Immature natural killer cell (primary cell): ENCODE measurements around the gene NTM. TPM values are rescaled to one million over a fixed set of nuclear protein-coding genes. Genes with fewer than 3 reads are reported as not detected.

ENCODE experiments used
- DNase-seq, 3 donors: peaks; one replicate each; pipeline ENCODE4 v3.0.0; 2022; ENCODE audit warnings: mixed read lengths in 1 of 3
- H3K27ac Mint-ChIP-seq, 6 donors: one replicate each; pipeline ENCODE4 v1.8.0; 2020; ENCODE audit warnings: mixed read lengths in 6 of 6, mild to moderate bottlenecking in 5 of 6, inconsistent platforms in 4 of 6, moderate library complexity in 3 of 6
- H3K27me3 Mint-ChIP-seq, 3 donors: one replicate each; pipeline ENCODE4 v1.8.0; 2020 to 2021; ENCODE audit warnings: low read depth in 3 of 3, mild to moderate bottlenecking in 3 of 3, mixed read lengths in 3 of 3, moderate library complexity in 3 of 3, inconsistent platforms in 1 of 3
- H3K36me3 Mint-ChIP-seq, 3 donors: one replicate each; pipeline ENCODE4 v1.8.0; 2020; ENCODE audit warnings: mixed read lengths in 3 of 3, inconsistent platforms in 2 of 3, mild to moderate bottlenecking in 2 of 3
- H3K4me1 Mint-ChIP-seq, 2 donors: one replicate each; pipeline ENCODE4 v1.8.0; 2020; ENCODE audit warnings: inconsistent platforms in 2 of 2, mild to moderate bottlenecking in 2 of 2, mixed read lengths in 2 of 2, moderate library complexity in 1 of 2
- H3K4me3 Mint-ChIP-seq, 5 donors: one replicate each; pipeline ENCODE4 v1.8.0; 2020; ENCODE audit warnings: mild to moderate bottlenecking in 5 of 5, mixed read lengths in 5 of 5, inconsistent platforms in 3 of 5, moderate library complexity in 3 of 5
- H3K9me3 Mint-ChIP-seq, 6 donors: one replicate each; pipeline ENCODE4 v1.8.0; 2020; ENCODE audit warnings: mild to moderate bottlenecking in 6 of 6, mixed read lengths in 6 of 6, inconsistent platforms in 4 of 6, moderate library complexity in 3 of 6
- polyA plus RNA-seq, 3 donors: library from polyadenylated mRNA; unstranded; fragments of 300-500 nt; fragmentation: Illumina TruSeq; gene quantifications; one replicate each; pipeline ENCODE4 v1.2.3, GENCODE V29; 2021

The NTM gene
- polyA plus RNA-seq, 3 donors from 2014 or later = not detected

DNA sequence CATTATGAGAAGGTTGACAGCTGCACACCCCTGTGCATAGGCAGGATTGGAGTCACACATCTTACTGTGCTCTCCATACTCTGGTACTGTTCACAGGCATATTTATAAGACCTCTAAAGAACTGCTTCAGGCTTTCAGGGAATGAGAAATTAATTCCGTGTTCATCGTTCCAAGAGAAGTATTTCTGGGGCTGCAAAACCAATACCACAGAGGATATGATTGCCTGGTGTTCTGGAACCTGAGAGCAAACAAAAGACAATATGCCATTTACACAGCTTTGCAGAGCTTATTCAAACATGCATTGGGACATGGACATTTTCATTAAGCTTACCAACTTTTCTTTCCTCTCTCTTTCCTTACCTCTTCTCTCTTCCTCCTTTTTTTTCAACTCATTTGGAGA, 388.7 kb downstream of the NTM start:
- Mint-ChIP-seq H3K4me1 (no peaks in the 10 kb centered on the region), H3K4me3 (no peak overlapping the region), H3K36me3 (no peaks in the 10 kb centered on the region), H3K9me3 (peaks cover 0 to 16% (median 2%) of the 10 kb centered on the region in 6 donors), H3K27ac (no peak overlapping the region), H3K27me3 (peaks cover 0 to 5% (median 2%) of the 10 kb centered on the region in 3 donors)
- no peak for DNase-seq

DNA sequence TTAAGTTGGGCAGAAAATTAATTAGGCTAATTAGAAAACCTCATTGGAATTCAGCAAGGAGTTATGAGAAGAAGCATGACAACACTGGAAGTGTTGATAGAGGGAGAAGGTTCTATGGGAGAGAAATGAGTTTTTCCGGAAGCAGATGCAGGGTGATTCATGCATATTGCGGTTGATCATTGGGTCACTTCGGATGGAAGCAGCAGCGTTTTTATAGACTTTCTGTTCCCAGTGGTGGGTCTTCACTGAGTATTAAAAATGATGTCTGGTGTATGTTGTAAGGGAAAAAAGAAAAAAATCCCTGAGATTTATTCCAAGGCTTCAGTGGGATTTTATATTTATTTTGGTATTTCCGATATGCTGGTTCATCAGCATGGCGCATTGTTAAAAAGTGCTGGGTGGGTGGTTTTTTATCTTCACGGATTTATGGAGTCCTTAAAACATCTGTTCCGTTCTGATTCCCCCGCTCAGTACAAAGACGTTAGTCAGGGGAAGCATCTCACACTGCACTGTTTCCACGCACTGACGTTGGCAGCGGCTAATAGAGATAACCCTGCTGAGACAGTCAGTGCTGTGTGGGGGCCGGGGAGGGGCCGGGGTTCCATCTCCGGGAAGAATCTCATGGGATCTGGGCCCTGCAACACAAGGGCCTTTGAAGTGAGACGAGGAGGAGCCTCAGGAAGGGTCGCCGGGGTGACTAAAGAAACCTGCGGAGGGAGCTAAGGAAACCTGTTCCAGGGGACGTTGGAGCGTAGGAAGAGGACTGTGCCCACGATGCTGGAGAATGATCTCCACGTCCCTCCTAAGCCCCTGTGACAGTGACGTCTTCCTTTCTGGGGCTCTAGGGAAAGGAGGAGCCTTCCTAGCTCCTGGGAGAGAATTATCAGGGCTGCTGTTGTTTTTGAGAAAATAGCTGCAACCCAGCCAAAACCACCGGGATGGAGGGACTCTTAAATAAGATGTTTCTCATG, 390.0 kb downstream of the NTM start:
- Mint-ChIP-seq H3K36me3 (no peaks in the 10 kb centered on the region), H3K27ac (no peak overlapping the region), H3K9me3 (peaks cover 0 to 16% (median 1%) of the 10 kb centered on the region in 6 donors)

DNA sequence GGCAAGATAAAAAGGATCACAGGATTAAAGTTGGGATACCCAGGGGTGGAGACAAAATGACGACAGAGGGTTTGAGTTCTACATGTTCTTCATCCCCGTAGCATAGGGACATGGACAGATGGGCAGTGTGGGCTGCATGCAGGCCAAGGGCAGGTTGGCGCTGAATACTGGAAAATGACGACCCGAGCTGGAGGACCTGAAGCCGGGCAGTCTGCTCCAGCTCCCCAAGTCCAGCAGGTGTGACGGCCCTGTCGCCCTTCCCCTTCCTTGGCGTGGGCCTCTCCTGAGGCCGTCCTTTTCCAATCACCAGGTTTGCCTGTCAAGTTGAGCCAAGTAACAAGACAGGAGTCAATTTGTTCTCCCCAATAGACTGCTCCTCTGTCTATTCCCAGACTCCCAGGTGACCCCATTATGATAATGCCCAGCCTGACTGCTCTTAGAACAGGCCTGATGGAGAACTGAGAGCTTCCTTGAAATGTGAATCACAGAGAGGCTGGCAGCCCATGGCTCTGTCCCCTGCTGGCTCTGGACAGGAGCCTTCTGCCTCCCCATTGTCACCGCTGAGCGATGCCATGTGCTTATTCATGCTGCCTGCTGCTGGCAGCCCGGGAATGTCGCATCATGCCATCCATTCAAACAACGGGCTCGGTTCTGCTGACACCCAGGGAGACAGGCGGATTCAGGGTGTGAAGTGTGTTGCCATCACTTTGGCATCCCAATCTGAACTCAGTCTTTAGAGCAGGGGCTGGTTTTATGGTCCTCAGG, 392.1 kb downstream of the NTM start:
- DNase-seq = no peak
- Mint-ChIP-seq H3K4me1 (no peaks in the 10 kb centered on the region), H3K4me3 (no peak overlapping the region), H3K9me3 (peaks cover 0 to 12% (median 3%) of the 10 kb centered on the region in 6 donors), H3K27ac (no peak overlapping the region), H3K27me3 (peaks cover 0 to 5% (median 2%) of the 10 kb centered on the region in 3 donors), H3K36me3 (no peaks in the 10 kb centered on the region)

More for the DNA sequence above, 390.0 kb downstream of the NTM start:
- peaks cover 0 to 5% (median 2%) of the 10 kb centered on the region in 3 donors for H3K27me3 Mint-ChIP-seq
- H3K4me3 Mint-ChIP-seq = no peak overlapping the region
- no peaks in the 10 kb centered on the region for H3K4me1 Mint-ChIP-seq
- DNase-seq = no peak

DNA sequence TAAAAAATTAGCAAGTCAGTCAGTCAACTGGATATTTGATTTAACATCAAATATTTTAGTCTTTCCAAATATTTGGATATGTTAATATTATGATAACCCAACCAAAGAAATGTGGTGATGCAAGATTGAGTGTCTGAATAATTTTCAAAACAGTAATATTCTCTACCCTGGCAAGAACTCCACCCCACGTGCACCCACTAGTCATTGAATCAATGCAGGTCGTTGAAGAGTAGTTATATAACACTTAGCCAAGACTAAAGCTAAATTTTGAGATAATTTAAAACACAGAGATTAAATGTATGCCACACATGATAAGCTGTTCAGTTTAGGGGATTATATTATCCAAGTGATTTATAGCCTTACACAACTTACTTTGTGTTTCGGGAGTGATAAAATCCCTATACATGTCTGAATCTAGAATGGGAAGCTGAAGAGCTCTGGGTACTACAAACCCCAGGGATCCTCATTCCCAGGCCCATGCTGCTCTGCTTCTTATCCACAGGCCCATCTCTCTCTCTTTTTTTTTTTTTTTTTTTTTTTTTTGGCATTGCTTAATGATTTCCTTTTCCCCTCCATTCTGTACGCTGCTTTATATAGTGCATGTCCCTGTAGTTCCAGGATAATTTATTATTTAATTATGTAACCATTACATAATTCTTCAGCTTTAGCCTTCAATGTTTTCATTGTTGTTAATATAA, 392.9 kb downstream of the NTM start:
- H3K4me3 Mint-ChIP-seq = no peak overlapping the region
- H3K4me1 Mint-ChIP-seq = no peaks in the 10 kb centered on the region
- peaks cover 0 to 5% (median 2%) of the 10 kb centered on the region in 3 donors for H3K27me3 Mint-ChIP-seq
- DNase-seq = no peak
- peaks cover 0 to 12% (median 3%) of the 10 kb centered on the region in 6 donors for H3K9me3 Mint-ChIP-seq
- no peaks in the 10 kb centered on the region for H3K36me3 Mint-ChIP-seq
- no peak overlapping the region for H3K27ac Mint-ChIP-seq

DNA sequence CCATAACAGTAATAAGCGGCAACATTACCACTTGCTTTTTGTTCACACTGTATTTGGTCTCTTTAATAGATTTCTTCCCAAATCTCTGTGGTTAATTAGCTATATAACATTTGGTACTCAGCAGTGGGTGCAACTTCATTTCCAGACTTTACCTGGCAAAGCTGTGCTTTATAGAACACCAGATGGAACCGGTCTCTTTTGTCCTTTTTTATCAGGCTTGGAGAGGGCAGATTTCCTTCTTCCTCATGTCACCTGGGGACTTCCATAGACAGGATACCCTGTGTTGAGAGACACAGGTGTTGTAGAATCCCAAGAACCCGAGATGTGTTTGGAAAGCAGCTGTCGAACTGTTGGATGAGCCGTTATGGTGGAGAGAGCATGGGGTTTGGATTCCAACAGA, 393.7 kb downstream of the NTM start:
- Mint-ChIP-seq H3K27me3 (peaks cover 0 to 5% (median 2%) of the 10 kb centered on the region in 3 donors), H3K4me3 (no peak overlapping the region), H3K36me3 (no peaks in the 10 kb centered on the region), H3K4me1 (no peaks in the 10 kb centered on the region), H3K9me3 (peaks cover 0 to 12% (median 3%) of the 10 kb centered on the region in 6 donors), H3K27ac (no peak overlapping the region)
- DNase-seq = no peak

DNA sequence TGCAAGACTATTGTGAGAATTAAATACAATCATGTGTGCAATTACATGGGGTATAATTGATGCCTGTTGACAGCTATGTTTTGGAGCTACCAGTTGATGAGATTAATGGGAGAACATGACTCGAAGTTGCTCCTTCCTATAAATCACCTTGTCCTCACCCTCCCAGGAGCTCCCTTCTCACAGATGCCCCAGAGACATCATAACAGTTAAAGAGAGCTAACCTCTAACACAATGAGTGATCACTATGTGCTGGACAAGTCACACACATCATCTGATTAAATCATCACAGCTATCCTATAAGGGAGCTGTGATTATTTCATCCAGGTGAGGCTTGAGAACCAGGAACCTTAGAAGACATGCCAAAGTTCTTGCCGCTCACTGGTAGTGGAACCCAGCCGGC, 394.2 kb downstream of the NTM start:
- Mint-ChIP-seq H3K27ac (no peak overlapping the region), H3K27me3 (peaks cover 0 to 5% (median 2%) of the 10 kb centered on the region in 3 donors), H3K36me3 (no peaks in the 10 kb centered on the region), H3K4me3 (no peak overlapping the region), H3K9me3 (peaks cover 0 to 12% (median 2%) of the 10 kb centered on the region in 6 donors), H3K4me1 (no peaks in the 10 kb centered on the region)
- DNase-seq = no peak

DNA sequence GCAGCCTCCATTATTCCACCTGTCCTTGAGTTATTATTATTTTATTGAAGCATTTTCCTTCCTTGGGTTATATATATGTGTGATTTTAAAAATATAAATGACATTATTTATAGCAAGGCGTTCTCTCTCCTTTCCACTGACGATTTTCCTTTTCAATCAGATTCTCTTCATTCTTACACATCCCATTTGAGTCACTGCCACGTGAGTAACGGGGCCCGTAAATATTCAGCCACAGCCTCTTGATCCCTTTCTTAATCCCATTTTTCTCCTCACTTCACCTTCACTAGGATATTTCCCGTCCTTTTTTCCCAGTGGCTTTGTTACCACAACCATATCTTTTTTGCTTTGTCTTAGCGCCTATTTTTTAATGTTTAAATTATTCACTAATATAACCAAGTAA, 396.2 kb downstream of the NTM start:
- no peak overlapping the region for H3K27ac Mint-ChIP-seq
- H3K4me3 Mint-ChIP-seq = no peak overlapping the region
- peaks cover 0 to 9% (median 0%) of the 10 kb centered on the region in 6 donors for H3K9me3 Mint-ChIP-seq

DNA sequence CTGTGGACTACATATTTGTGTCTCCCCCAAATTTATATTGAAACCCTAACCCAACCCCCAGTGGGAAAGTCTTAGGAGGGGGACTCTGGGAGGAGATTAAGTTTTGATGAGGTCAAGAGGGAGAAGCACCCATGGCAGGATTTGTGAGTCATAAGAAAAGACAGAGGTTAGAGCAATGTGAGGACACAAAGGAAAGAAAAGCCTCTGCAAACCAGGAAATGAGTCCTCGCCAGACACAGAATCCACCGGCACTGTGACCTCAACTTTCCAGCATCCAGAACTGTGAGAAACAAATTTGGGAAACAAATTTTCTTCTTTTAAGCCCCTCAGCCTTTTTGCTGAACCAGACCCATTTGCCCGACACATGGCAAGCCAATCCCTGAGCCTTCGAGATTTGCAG, 397.0 kb downstream of the NTM start:
- Mint-ChIP-seq H3K27ac (no peak overlapping the region), H3K4me1 (no peaks in the 10 kb centered on the region), H3K27me3 (peaks cover 0 to 5% (median 2%) of the 10 kb centered on the region in 3 donors), H3K36me3 (no peaks in the 10 kb centered on the region), H3K4me3 (no peak overlapping the region), H3K9me3 (peaks cover 0 to 9% (median 0%) of the 10 kb centered on the region in 6 donors)
- no peak for DNase-seq

More for the DNA sequence above, 396.2 kb downstream of the NTM start:
- Mint-ChIP-seq H3K4me1 (no peaks in the 10 kb centered on the region), H3K36me3 (no peaks in the 10 kb centered on the region), H3K27me3 (peaks cover 0 to 5% (median 2%) of the 10 kb centered on the region in 3 donors)
- no peak for DNase-seq

DNA sequence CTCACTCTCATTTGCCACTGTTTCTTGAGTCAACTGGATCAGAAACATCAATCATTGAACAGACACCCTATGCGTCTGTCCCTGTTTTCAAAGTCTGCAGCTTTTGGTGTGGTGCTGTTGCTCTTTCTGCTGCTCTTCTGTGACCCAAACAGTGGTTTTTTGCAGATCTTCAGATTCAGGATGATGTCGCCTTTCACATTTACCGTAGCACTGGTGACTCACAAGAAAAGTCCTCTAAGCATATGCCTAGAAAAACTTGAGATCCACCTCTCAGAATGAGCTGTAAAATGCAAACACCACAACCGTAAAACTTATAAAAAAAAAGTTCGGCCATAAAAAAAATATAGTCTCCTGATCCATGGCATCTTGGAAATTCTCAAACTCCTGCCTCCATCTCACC, 400.4 kb downstream of the NTM start:
- no peaks in the 10 kb centered on the region for H3K4me1 Mint-ChIP-seq
- no peak overlapping the region for H3K4me3 Mint-ChIP-seq
- no peaks in the 10 kb centered on the region for H3K36me3 Mint-ChIP-seq
- no peak overlapping the region for H3K27ac Mint-ChIP-seq
- H3K27me3 Mint-ChIP-seq = peaks cover 0 to 3% (median 2%) of the 10 kb centered on the region in 3 donors
- H3K9me3 Mint-ChIP-seq = peaks cover 0 to 17% (median 0%) of the 10 kb centered on the region in 6 donors
- no peak for DNase-seq

DNA sequence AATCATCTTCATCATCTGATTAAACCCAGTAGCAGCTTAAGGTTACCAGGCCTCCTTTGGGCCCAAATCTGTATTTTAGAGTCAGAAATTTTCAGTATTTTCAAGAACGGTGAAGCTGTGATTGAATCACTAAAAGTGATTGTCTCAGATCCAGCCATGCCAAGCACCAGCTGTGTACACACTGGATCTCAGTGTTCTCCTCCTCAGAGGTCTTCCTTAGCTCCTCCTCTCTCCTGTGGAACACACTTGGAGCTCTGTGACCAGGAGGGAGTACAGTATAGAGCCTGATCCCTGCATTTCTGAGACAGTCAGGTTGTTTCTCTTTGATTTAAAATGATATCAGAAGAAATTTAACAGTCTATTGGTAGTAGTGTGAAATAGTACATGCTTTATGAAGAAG, 401.1 kb downstream of the NTM start:
- Mint-ChIP-seq H3K36me3 (no peaks in the 10 kb centered on the region), H3K9me3 (peaks cover 0 to 18% (median 0%) of the 10 kb centered on the region in 6 donors), H3K27ac (no peak overlapping the region), H3K27me3 (peaks cover 0 to 3% (median 2%) of the 10 kb centered on the region in 3 donors), H3K4me3 (no peak overlapping the region), H3K4me1 (no peaks in the 10 kb centered on the region)
- DNase-seq = no peak

DNA sequence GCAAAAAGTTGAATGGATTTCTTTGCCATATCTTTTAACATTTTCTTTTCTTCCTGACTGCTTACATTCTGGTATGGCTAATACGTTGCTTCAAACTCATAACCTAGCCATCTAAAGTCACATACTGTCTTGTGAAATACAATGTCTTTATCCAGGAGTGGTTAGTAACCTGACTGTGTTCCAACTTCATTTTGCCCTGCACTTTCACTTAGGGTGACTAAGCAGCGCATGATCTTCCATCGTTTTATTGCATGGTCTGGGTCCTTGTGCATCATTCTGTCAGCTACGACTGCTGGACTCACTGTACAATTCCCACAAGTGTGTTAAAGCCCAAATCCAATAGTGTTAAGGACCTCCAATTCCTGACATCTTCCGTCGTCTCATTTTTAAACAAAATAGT, 403.2 kb downstream of the NTM start:
- Mint-ChIP-seq H3K9me3 (peaks cover 0 to 17% (median 0%) of the 10 kb centered on the region in 6 donors), H3K36me3 (no peaks in the 10 kb centered on the region), H3K4me1 (no peaks in the 10 kb centered on the region), H3K4me3 (no peak overlapping the region), H3K27me3 (peaks cover 0 to 3% (median 2%) of the 10 kb centered on the region in 3 donors), H3K27ac (no peak overlapping the region)
- DNase-seq = no peak

DNA sequence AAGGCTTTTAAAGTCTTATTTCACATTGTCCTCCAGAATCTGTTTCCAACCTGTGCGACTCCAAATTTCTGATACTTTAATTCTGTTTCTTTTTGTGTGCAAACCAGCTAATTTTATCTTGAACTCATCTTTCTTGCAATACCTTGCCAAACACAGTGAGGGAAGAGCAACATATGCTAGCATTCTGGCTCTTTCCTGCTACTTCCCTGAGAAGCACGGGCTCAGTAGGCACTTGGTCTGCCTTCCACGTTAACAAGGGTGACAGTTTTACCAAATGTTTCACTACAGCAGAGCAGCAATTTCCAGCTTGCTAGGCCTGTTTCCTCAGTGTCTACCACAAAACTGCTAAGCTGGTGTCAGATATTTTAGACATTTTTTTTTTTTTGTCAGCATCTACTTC, 405.8 kb downstream of the NTM start:
- Mint-ChIP-seq H3K27me3 (peaks cover 0 to 1% (median 0%) of the 10 kb centered on the region in 3 donors), H3K27ac (no peak overlapping the region), H3K9me3 (peaks cover 0 to 14% (median 3%) of the 10 kb centered on the region in 6 donors)

DNA sequence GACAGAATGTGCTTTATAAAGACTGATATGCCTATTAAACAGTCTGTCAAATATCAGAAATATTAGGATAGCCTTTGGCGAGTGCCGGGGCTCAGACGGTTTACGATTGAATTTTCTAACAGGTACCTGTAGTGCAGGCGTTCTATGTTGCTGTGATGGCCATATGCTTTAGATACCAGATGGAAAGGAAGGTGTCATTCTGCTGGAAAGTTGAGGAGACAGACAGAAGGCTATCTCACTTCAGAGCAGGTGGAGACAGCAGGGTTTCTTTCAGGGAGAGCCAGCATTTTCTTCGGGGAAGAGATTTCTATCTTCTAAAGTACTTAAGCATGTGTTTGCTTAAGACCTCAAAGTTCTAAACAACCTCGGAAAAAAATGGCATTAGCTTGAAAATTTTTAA, 415.4 kb downstream of the NTM start:
- no peak overlapping the region for H3K27ac Mint-ChIP-seq
- no peaks in the 10 kb centered on the region for H3K36me3 Mint-ChIP-seq
- H3K9me3 Mint-ChIP-seq = peaks cover 0 to 11% (median 4%) of the 10 kb centered on the region in 6 donors
- no peak overlapping the region for H3K4me3 Mint-ChIP-seq
- H3K27me3 Mint-ChIP-seq = peaks cover 0 to 3% (median 2%) of the 10 kb centered on the region in 3 donors
- no peaks in the 10 kb centered on the region for H3K4me1 Mint-ChIP-seq
- no peak for DNase-seq

More for the DNA sequence above, 405.8 kb downstream of the NTM start:
- no peaks in the 10 kb centered on the region for H3K4me1 Mint-ChIP-seq
- no peaks in the 10 kb centered on the region for H3K36me3 Mint-ChIP-seq
- no peak for DNase-seq
- no peak overlapping the region for H3K4me3 Mint-ChIP-seq
